ENCODE measurements around the gene FSTL4. TPM values are rescaled to one million over a fixed set of nuclear protein-coding genes. Genes with fewer than 3 reads are reported as not detected.

The FSTL4 gene
- polyA plus RNA-seq, 1 of the 3 experiments (the other 2 are of a cell fraction), result not detected

GRCh38 chr5:133236541-133236951 is 375.8 kb downstream of the FSTL4 start:
- H3K27ac ChIP-seq (ENCODE audit: low read depth in 2 of 2, low read length in 1 of 2), result no peak overlapping the region
- 89% methylated on average over 8 of the region's 8 CpGs for WGBS (ENCODE audit: low lambda C conversion rate)
- H3K4me2 ChIP-seq, result no peak overlapping the region
- no peaks in the 10 kb centered on the region for H3F3A ChIP-seq (replicated peaks; ENCODE audit: insufficient read depth)
- H3K9me2 ChIP-seq, result no peaks in the 10 kb centered on the region
- H3K9ac ChIP-seq, result no peak overlapping the region
- TF ChIP-seq ELF1 (IDR thresholded peaks at IDR 0.05) (no peak), GABPA (IDR thresholded peaks at IDR 0.05; ENCODE audit: low read depth) (no peak), SMC3 (IDR thresholded peaks at IDR 0.05; ENCODE audit: low read depth, low read length) (no peak), NRF1 (IDR thresholded peaks at IDR 0.05; ENCODE audit: low read depth, low read length) (no peak), SIN3A (IDR thresholded peaks at IDR 0.05; ENCODE audit: borderline replicate concordance, low read depth, low read length) (no peak), FOSL2 (IDR thresholded peaks at IDR 0.05; ENCODE audit: borderline replicate concordance, low read depth) (no peak), NFIC (IDR thresholded peaks at IDR 0.05; ENCODE audit: borderline replicate concordance) (no peak), POLR2AphosphoS5 (IDR thresholded peaks at IDR 0.05; ENCODE audit: low read depth, low read length) (no peak), CTCF (IDR thresholded peaks at IDR 0.05) (no peak), EZH2phosphoT487 (IDR thresholded peaks at IDR 0.05; ENCODE audit: borderline replicate concordance, low read depth) (no peak), TCF12 (IDR thresholded peaks at IDR 0.05) (no peak), FOXM1 (IDR thresholded peaks at IDR 0.05; ENCODE audit: low read depth) (no peak), RFX5 (IDR thresholded peaks at IDR 0.05; ENCODE audit: low read length) (no peak), MEF2A (IDR thresholded peaks at IDR 0.05; ENCODE audit: borderline replicate concordance, low read depth) (no peak)
- TF ChIP-seq, protein P1, sequence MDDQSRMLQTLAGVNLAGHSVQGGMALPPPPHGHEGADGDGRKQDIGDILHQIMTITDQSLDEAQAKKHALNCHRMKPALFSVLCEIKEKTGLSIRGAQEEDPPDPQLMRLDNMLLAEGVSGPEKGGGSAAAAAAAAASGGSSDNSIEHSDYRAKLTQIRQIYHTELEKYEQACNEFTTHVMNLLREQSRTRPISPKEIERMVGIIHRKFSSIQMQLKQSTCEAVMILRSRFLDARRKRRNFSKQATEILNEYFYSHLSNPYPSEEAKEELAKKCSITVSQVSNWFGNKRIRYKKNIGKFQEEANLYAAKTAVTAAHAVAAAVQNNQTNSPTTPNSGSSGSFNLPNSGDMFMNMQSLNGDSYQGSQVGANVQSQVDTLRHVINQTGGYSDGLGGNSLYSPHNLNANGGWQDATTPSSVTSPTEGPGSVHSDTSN (IDR thresholded peaks at IDR 0.05), result no peak
- TF ChIP-seq, protein P2, sequence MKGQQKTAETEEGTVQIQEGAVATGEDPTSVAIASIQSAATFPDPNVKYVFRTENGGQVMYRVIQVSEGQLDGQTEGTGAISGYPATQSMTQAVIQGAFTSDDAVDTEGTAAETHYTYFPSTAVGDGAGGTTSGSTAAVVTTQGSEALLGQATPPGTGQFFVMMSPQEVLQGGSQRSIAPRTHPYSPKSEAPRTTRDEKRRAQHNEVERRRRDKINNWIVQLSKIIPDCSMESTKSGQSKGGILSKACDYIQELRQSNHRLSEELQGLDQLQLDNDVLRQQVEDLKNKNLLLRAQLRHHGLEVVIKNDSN (IDR thresholded peaks at IDR 0.05; ENCODE audit: borderline replicate concordance, low read depth), result no peak
- ChIA-PET CTCF (interaction anchor here (0.7 to 1.4 kb wide), 4 partner anchors 11 to 51 kb away, joined by 3 to 5 read pairs (median 3); no protein-coding TSS in a partner anchor), POLR2A (no interaction called here)
- H3K27me3 ChIP-seq (ENCODE audit: insufficient read depth), result no peaks in the 10 kb centered on the region
- no peak overlapping the region for H2AFZ ChIP-seq (ENCODE audit: low read depth)
- peaks cover 0 to 11% of the 10 kb centered on the region in 2 experiments; a peak in 1 of 4 replicates for H3K4me1 ChIP-seq (ENCODE audit: control insufficient read depth in 1 of 2, insufficient read depth in 2 of 2, low read depth in 1 of 2, low read length in 1 of 2)
- no peak for DNase-seq
- H4K20me1 ChIP-seq (ENCODE audit: insufficient read depth), result no peaks in the 10 kb centered on the region
- H3K4me3 ChIP-seq (ENCODE audit: low read depth in 2 of 2, low read length in 1 of 2), result no peak overlapping the region
- no peaks in the 10 kb centered on the region for H3K79me2 ChIP-seq (ENCODE audit: insufficient read depth)
- H3K36me3 ChIP-seq (replicated peaks in 1 of 2; ENCODE audit: control insufficient read depth in 1 of 2, insufficient read depth in 2 of 2, low read length in 1 of 2), result no peaks in the 10 kb centered on the region
- no peaks in the 10 kb centered on the region for H3K9me3 ChIP-seq

Measured in SK-N-SH (cell line).